ENCODE results near the gene FTO.

FTO gene

DNA sequence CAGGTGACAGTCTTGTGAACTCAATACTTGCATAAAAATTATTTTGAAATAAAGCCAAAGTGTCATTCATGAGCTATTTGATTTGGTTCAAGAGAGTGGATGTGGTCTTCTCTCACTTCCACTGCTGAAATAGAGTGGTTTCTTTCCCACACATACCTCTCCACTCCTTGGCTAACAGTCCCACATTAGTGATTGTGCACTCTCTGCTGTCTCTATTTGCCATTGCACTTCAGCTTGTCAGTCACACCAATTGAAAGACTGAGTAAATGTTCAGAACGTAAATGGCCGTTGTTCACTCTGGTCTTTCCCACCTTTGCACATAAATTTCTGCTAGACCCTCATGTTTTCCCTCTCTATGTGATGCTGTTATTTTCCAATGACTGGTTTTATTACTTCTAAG is 197.5 kb downstream of the FTO start:
- DNase-seq (ENCODE audit: low spot score), result no peak

DNA sequence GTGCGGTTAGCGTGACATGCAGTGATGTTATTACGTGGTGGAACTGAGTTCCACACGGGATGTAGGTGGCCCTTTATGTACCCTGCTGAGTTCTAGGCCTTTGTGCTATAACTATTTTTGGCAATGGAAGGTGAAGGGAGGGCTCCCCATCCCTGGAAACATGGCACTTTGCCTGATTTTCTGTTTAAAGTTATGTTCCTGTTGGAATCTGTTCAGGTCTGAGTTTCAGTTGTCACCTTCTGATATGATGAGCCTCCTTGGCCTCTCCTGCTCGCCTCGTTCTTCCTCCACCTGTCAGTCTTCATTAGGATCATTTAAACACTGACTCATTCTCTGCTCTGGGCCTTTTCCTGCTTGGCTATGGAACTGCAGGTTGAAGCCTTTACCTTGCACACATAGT is 200.6 kb downstream of the FTO start:
- DNase-seq (ENCODE audit: low spot score), result no peak

DNA sequence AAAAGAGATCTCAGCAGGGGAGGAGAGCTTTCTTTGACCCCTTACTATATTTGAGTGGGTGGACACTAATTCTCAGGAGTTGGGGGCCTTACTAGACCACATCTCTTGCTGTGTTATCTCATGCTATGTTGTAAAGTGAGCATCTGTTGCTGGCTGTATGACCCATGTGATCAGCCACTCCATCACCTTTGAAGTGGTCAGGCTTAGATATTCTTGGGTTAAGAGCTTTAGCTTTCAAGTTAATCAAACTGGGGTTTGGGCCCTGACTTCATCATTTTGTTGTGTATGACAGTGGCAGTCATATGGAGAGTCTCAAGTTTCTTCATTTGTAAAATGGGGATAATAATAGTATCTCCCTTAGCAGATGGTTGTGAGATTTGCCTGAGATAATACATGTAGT is 201.1 kb downstream of the FTO start:
- DNase-seq (ENCODE audit: low spot score), result no peak

DNA sequence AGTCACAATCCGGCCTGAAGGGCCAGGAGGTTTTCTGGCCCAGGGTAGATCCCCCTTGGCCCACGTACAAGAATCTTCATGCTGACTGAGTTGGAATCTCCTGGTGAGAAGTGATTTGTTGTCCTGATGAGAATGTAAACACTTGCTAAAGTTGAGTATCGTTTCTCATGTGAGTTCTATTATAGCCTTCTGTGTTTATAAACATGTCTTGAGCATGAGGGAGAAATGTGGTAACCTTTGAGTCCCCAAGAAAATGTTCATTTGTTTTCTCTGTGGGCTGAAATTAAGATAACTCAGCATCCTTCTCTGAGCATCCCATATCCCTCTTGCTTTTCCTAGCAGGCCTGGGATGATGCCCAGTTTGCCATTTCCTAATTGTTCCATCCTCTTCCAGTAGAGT is 204.8 kb downstream of the FTO start:
- no peak for DNase-seq (ENCODE audit: low spot score)

DNA sequence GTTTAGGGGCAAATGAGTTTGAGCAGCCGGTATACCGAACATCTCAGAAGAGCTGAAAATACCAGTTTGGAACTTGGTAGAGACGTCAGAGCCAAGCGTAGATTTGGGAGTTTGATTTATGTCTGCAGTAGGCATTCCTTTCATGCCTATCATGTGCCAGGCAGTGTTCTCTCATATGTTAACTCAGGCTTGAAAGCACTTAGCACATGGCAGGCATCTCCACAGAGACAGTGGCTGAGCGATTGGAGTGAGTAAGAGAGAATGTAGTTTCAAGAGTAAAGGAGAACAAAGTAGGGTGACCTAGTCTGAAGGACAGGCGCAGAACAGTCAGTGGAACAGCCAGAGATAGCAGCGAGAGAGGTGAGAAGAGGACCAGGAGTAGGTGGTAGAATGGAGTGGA is 207.0 kb downstream of the FTO start:
- no peak for DNase-seq (ENCODE audit: low spot score)

DNA sequence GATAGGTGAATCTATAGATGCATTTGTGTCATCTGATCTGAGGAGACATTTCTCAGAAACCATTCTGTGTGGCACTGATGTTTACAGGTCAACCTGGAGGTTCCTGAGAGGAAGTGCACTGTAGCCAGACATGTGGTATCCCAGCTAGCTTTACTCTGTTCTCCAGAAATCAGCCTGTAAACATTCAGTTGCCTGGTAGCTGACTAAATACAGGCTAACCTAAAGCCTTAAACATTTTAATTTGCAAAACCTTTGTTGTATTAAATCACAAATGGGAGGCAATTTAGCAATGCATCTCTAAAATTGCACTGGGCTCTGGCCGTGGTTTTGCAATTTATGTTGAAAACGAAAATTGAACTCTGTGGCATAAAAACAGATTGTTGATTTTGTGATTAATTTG is 207.6 kb downstream of the FTO start:
- DNase-seq (ENCODE audit: low spot score), result no peak

DNA sequence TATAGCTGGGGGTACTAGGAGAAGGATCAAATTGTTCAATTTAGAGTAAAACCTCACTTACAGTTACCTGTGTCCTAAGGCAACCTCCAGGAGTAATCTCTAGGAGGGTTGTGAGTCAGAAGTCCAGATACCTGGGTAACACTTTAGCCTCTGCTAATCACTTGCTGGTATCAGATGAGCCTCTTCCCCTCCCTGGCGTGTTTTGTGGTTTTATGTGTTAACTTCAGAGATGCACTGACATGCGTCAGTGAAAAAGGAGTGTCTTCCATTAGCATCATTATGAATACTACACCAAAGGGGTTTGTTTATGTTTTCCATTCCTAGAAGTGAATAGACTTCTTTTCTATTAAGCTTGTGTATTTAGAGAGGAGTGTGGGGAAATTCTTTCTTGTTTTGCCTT is 208.2 kb downstream of the FTO start:
- DNase-seq (ENCODE audit: low spot score), result no peak

DNA sequence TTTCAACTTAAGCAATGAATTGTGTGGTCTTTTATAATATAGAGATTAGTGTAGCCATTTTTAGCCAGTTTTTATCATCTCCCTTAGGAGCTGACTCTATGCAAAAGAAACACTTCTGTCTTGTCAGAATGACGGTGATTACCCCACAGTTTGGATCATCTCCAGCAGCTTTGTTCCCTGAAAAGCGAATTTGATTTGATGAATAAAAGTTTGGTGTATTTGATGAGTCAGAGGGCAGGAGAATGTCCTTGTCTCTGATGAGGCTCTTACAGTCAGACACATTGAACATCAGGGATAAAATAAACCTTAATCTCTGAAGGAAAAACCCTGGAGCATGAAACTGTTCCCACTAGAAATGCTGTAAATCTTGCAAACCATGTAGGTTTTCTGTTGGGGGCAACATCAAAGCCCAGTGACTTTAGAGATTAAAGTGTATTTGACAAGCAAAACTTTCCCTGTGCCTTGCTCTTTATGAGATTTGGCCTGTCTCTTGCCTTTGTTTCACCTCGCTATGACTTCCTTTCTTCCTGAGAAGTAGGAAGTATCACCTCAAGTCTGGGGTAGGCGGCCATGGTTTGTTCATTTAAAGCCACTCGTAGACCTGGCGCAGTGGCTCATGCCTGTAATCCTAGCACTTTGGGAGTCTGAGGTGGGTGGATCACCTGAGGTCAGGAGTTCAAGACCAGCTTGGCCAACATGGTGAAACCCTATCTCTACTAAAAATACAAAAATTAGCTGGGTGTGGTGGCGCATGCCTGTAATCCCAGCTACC is 209.3 kb downstream of the FTO start:
- DNase-seq (ENCODE audit: low spot score), result no peak

DNA sequence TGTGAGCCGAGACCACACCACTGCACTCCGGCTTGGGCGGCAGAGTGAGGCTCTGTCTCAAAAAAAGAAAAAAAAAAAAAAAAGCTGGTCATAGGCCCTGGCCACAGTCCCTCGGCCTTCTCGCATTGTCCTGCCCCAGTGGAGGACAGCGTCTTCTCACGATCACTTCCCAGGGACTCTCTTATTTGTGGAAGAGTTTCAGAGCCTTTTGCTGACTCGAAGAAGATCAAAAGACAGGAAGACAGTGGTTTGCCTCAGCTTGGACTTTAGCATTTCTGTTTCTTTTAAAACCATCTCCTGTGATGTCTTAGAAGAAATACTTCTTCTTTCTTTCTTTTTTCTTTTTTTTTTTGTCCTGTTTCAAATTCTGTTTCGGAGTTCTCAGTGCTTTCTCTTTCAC is 210.0 kb downstream of the FTO start:
- DNase-seq (ENCODE audit: low spot score), result no peak

DNA sequence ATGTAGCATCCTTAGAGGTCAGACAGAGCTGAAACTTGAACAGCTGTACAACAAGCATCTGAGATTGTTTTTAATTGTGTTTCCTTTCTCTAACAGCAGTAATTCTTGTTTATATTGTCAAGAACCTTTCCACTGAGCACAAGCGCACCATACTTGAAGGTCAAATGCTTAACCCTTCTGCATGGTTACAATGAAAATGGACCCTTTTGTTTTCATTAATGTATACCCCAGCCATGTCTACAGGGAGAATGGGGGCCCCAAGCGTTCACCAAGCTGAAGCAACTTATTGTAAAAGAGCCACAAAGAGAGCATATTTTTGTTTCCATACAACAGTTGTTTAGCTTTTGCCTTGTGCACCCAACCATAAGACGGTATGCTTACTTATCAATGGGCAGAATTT is 210.8 kb downstream of the FTO start:
- DNase-seq (ENCODE audit: low spot score), result no peak

DNA sequence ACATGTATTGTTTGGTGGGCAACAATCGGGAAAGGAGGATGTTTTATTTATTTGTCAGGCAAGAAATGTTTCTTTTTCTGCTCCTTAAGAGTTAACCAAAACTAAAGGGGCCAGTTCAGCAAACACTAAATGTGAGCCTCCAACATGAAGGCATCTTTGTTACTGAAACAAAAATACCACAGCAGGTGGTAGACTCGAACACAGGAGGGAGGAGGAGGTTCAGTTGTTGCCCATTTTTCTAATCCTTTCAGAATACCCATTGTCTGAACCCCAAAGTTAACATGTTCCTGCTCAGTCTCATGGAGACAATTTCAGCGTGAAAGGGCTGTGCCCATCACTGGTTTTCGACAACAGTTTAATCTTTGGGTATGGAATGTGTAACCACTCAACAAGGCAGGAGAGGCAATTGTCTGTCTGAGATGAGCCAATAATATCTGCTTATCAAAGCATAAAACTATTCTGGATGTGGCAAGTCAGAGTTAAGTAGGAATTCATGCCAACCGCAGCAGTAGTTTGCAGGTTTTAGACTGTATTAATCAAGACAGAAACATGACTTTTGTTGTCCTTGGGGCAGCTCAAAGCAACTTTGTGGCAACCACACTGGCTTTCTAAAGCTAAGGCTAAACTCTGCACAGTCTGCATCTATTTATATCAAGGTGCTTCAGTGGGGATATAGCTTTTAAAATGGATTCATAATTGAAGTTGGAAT is 211.7 kb downstream of the FTO start:
- no peak for DNase-seq (ENCODE audit: low spot score)

DNA sequence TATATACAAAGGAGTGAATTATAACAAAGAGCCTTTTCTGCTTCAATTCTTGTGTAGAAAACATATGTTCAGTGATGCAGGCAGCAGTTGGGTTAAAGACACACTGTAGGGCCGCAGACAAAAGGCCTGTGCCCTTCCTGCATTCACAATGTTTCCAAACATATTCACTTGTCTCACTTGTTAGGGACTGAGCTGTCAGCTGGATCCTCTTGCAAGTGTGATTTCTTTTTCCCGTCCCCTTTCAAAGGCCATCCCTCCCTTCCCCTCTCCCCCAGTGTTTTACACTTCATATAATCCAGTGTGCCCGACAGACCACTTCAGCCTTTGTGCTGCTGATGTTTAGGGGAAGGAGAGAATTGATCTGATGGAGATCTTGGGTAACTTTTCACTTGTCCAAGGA is 217.0 kb downstream of the FTO start:
- DNase-seq (ENCODE audit: low spot score), result no peak

DNA sequence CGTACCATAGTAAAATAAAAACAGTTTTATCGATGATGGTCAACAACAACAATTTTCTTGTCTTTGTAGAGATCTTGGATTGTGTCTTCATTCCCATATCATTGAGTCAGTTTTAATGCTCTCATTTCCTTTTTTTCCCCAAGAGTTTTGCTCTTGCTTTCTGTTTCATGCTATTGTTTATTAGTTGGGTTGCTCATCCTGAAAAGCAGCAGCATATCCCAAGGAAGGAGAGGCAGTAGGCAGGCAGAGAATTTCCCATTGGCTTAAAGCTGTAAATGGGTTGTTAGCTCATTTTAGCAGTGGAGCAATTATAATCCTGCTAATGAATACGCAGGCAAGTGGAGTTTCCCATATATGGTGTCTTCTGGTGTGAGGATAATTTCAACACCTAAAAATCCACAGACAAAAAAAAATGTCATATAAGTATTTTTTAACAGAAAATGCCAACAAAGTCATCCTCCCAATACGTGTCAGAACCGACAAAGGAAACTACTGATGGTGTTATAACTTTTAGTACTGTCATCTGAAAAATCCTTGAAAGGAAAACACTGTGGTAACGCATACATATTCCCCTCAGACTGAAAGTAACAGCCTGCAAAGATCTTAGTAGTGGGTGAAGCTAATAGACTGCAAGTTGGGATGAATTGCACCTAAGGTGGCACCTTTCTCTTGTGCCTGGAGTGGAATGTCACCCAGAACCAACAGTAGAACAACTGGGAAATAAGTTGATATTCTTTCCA is 218.3 kb downstream of the FTO start:
- DNase-seq (ENCODE audit: low spot score), result no peak

DNA sequence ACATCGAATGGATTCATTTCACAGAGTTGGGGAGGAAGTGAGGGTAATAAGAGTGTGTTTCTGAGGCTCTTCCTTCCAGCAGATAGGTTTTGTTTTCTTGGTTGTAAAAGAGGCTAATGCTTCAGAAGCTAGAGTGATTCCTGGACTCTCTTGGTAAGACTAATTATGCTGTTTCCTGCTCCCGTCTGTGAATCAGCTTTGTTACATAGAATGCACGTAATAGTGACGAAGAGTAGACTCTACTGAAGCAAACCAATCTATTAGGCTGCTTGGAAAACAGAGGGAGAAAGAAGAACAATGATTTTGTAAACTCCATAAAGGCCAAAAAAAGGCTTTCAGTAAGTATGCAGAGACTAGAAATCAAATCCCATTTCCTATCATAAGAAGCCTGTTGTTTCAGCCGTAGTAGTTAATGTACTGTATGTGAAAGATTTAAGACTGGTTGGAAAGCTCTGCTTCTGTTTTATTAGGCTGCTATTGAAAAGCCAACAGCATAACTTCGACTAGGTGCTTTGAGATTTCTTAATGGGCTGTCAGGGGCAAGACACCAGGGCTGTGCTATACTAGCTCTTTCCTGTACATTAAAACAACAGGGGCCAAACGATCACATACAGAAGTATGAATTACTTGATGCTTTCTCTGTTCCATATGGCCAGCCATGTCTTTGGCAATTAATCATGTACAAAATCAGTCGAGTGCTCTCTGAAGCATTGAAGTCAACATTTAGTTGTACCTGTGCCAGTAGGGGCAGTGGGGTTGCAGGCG is 219.0 kb downstream of the FTO start:
- DNase-seq (ENCODE audit: low spot score), result no peak

DNA sequence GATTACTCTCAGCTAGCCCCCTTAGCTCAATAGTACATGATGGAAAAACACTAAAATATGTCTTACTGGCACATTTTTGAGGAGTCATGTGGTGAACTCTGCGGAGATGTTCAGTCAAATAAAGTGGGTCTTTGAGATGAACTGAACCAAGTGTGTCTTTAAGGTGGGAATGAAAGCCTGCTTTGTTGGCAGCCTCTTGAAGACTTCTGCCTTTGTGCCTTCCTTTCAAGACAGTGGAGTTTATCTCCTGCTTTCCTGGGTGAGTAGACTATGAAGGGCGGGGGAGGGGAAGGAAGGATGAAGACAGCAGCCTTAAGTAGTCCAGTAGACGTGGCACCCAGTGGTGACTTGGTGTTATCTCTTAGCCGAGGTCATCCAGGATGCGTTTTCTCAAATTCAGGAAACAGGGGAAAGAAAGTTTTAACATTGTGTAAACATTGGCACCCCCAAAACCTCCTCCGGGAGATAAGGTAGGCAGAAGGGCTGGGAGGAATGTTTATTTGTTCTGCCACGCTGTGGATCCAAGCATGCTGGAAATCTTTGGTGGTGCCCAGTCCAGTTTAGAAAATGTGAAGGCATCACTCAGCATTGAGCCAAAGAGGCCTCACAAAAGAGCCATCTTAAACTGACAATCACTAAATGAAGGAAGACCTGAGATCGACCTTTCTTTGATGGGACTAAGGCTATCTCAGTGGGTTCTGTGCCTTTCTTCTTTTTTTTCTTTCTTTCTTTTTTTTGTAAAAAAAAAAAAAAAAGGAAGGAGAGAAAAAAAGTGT is 220.6 kb downstream of the FTO start:
- no peak for DNase-seq (ENCODE audit: low spot score)

DNA sequence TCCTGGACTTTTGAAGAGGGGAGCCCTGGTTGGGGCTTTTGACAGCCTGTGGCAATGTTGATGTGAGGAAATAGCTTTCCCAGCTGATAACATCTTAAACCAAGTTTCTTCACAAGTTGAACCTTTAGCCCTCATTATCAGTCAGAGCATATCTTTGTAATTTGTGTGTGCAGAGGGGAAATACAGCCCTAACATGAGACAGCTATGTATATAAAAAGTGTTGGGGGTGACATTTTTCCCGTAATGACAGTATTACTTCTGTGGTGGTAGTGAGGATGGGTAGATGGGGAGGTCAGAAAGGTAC is 221.1 kb downstream of the FTO start:
- DNase-seq (ENCODE audit: low spot score), result no peak

DNA sequence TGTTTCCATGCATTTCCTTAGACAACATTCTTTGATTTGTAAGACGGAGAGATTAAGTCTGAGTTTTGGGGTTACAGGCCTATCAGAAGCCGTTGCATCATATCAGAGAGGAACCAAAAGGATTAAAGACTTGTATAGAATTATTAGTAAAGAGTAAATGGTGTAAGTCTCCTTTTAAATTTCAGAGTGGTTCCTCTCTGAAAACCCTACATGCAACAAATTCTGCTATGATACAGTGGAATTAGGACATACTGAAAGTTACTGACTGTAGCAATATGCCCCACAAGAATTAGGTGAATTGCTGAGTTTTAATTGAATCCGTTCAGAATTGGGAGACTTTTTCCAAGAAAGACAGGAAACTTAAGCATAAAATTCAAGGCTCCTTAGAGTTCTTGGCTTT is 221.6 kb downstream of the FTO start:
- DNase-seq (ENCODE audit: low spot score), result no peak

DNA sequence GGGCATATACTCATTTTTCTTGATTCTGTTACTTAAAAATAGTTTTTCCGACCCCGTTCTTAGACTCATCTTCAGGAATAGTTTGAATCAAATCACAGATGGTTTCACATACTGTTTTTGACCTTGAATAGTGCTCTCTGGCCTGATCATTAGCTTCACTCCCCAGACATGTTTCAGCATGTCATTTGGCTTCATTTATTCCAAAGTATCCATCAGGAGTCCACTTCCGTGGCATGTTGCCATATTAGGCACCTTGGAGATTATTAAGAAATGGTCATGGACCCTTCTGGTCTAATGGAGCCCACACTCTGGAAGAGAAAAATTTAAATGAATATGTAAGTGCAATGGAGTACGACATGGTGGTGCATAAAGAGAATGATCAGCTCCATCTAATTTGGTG is 222.3 kb downstream of the FTO start:
- DNase-seq (ENCODE audit: low spot score), result no peak

DNA sequence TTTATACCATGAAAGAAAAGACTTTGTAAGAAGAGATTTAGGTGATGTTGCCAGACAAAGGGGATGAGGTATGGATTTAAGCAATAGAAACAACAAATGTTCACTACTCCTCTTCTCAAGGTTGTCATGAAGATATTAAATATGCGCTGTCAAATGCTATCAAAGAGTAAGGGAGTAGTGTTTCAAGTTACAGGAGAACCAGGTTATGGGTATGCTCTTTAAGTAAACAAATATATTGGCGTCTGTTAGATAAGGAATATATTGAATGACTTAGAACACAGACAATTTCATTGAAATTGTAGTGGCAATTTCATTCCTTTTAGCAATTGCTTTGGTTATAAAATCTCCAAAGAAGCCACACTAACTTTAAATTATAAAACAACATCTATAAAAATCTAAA is 229.0 kb downstream of the FTO start:
- no peak for DNase-seq (ENCODE audit: low spot score)

DNA sequence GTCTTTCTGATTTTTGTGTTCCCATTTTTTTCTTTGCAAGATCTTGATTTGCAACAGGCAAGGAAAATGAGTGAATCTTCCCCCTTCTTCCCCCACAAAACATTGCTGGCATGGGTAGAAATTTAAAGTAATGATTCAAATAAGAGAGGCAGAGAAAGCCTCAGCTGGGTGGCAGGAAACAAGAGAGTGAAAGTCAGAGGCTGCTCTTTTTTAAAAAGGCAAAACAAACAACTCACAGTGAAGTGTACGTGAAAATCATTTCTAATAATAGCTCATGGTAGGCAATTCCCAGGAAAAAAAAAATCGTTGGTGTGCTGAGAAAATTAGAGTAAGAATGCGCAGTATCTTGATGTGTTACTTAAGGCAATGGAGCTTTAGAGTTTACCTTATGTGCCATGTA is 229.5 kb downstream of the FTO start:
- no peak for DNase-seq (ENCODE audit: low spot score)

DNA sequence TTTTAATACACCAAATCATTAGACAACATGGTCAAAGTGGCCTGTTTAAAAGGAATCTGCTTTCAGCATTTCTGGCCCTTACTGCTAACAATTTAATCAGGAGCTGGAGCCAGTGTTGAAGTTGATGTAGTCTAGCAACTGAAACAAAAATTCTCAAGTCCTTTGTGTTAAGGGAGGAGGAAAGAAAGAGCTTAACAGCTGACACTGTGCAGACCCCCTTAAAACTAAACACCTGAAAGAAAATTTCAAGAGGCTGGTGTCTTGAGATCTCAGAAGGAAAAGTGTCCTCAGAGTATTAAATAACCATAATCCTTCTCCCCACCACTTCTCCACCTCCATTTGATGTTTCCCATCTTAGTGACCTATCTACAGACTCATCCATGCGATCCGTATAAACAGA is 232.1 kb downstream of the FTO start:
- DNase-seq (ENCODE audit: low spot score), result no peak

DNA sequence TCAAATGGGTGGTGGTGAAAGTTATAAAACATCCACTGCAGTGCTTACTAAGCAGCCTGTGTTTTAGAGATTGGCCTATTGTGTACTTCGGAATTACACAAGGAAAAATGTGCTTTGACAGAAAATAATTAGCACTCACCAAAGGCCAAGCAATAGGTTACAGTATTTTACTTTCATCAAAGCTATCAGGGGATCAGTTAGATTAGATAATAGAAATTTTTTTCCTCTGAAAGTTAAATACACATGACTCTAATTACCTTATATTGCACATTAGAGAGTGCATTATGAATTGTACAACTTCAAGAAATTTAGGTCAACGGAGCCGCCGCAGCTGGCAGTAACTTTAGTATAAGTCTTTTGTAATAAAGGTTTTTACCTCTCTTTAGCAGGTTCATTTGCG is 232.6 kb downstream of the FTO start:
- no peak for DNase-seq (ENCODE audit: low spot score)
